ENCODE measurements around the gene PANK1.

DNA sequence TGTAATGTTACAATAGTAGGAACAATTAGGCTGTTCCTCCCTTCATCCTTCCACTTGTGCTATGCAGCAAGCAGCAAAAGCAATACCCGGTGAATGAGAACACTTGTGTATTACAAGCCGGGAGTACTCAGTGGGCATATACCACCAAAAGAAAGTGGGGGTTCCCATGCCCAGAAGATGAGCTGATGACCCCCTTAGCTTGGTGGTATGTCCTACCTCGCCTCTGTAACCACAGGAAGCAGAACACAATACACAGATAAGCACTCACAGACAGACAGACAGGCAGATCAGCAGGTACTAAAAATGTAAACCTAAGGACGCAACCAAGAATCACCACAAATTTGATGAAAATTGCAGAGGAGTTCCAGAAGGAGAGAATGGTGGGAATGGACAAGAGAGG, 40.9 kb upstream of the PANK1 start:
- TF ChIP-seq, protein P1, sequence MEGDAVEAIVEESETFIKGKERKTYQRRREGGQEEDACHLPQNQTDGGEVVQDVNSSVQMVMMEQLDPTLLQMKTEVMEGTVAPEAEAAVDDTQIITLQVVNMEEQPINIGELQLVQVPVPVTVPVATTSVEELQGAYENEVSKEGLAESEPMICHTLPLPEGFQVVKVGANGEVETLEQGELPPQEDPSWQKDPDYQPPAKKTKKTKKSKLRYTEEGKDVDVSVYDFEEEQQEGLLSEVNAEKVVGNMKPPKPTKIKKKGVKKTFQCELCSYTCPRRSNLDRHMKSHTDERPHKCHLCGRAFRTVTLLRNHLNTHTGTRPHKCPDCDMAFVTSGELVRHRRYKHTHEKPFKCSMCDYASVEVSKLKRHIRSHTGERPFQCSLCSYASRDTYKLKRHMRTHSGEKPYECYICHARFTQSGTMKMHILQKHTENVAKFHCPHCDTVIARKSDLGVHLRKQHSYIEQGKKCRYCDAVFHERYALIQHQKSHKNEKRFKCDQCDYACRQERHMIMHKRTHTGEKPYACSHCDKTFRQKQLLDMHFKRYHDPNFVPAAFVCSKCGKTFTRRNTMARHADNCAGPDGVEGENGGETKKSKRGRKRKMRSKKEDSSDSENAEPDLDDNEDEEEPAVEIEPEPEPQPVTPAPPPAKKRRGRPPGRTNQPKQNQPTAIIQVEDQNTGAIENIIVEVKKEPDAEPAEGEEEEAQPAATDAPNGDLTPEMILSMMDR (conservative IDR thresholded peaks at IDR 0.05; ENCODE audit: low read depth, low read length), result no peak
- no peak for TF ChIP-seq EZH2 (IDR thresholded peaks at IDR 0.05; ENCODE audit: borderline replicate concordance, low read depth, low read length, poor library complexity, severe bottlenecking)

Measured in A673 (cell line).